Ovary (tissue), 9 donors: Measurements from ENCODE around the gene TSSC4. TPM values are rescaled to one million over a fixed set of nuclear protein-coding genes. Genes with fewer than 3 reads are reported as not detected.

Experiments used
- DNase-seq, 5 donors: peaks; one replicate each; pipeline ENCODE4 v3.0.0-alpha.2; 2019 to 2020
- H3K27ac ChIP-seq, 2 donors: fragments of 200-600 bp; one replicate each; pipeline versions ENCODE4 v1.5.1 to v1.8.0; 2019 to 2022
- H3K27me3 ChIP-seq: fragments of 200-600 bp; one replicate; pipeline ENCODE4 v1.8.0; 2022
- H3K36me3 ChIP-seq: fragments of 200-600 bp; sonication (generic); one replicate; pipeline ENCODE4 v1.5.1; 2019
- H3K4me1 ChIP-seq: one replicate; pipeline ENCODE4 v1.8.1; 2013; ENCODE audit warnings: mild to moderate bottlenecking, moderate library complexity; ENCODE audit not compliant: insufficient read depth
- H3K4me3 ChIP-seq: fragments of 200-600 bp; sonication (generic); one replicate; pipeline ENCODE4 v1.5.1; 2017
- H3K9me3 ChIP-seq, 2 donors: fragments of 200-600 bp in 1 of 2; sonication (generic) in 1 of 2; one replicate each; pipeline versions ENCODE4 v1.5.1 to v1.8.1; 2013 to 2019; ENCODE audit warnings: mild to moderate bottlenecking in 1 of 2, moderate library complexity in 1 of 2
- CTCF ChIP-seq, 3 donors: fragments of 450-650 bp in 2 of 3; fragments of 200-600 bp in 1 of 3; IDR thresholded peaks; one replicate each; pipeline versions ENCODE4 v1.5.1 to v1.8.0; 2016 to 2022; ENCODE audit warnings: antibody characterized with exemption in 3 of 3, mild to moderate bottlenecking in 1 of 3
- EP300 ChIP-seq: sonication (generic); formaldehyde crosslinking; IDR thresholded peaks from one replicate; pipeline ENCODE4 v1.6.1; 2017; ENCODE audit warnings: antibody characterized with exemption
- POLR2A ChIP-seq: fragments of 450-650 bp; IDR thresholded peaks from one replicate; pipeline ENCODE4 v1.6.1; 2017; ENCODE audit warnings: antibody characterized with exemption, mild to moderate bottlenecking, moderate library complexity
- WGBS, 3 donors: extraction: QIAGEN DNeasy Blood & Tissue Kit in 1 of 3; methylation state at CpG; one replicate each; pipeline versions ENCODE4 v1.1.5 to v1.1.7; 2013 to 2017; 5-methylcytosine and 5-hydroxymethylcytosine counted together
- intact Hi-C, 4 donors: fragments of 100-400 bp; cut with DNase I; formaldehyde crosslinking; loops; one replicate each; pipeline versions ENCODE4 v1.11.0 to v1.15.1; 2022 to 2023
- polyA plus RNA-seq, 2 donors: library from polyadenylated mRNA; stranded (reverse); fragments of 200-250 nt in 1 of 2; fragments of 350-450 nt in 1 of 2; fragmentation: Illumina TruSeq in 1 of 2; extraction: RNeasy Lipid Tissue Mini Kit (QIAGEN cat#74804) in 1 of 2; gene quantifications; one replicate each; pipeline ENCODE4 v1.2.3, GENCODE V29; 2013 to 2014
- total RNA-seq, 7 donors: library from RNA; depleted of rRNA in 2 of 7; stranded (reverse); fragments of >200 nt in 2 of 7; fragmentation: NEBNext Ultra II Directional in 3 of 7; extraction: Animal tissue kit (Norgen Biotek cat#: 25700) in 3 of 7; gene quantifications; one replicate each; pipeline versions ENCODE4 v1.1.0 to v1.2.4, GENCODE V29; 2016 to 2023
- donor health status: DM: no; HTN: no; CAD: no; lungs with moderate emphysema.
- donor health status: DM: no; HTN: no; CAD: no.
- donor health status: Bipolar disorder and iron deficiency.
- donor health status: DM: yes; HTN: yes; CAD: no.
- donor health status: DM: no; HTN: no; CAD: no.
- donor health status: DM: yes; HTN: yes; CAD: no.

The TSSC4 gene
- total and polyA plus RNA-seq, 9 donors, result 1.3 to 73.4 (median 41.7) TPM

GRCh38 chr11:2447253-2447950, 46.9 kb downstream of the TSSC4 start:
- DNase-seq, result peak in 1 of 5 donors; percentile 9
- Histone ChIP-seq H3K9me3 (no peaks in the 10 kb centered on the region), H3K4me1 (no peaks in the 10 kb centered on the region), H3K36me3 (no peaks in the 10 kb centered on the region), H3K27ac (no peak overlapping the region), H3K27me3 (peaks cover 3% of the 10 kb centered on the region), H3K4me3 (no peak overlapping the region)
- 51 to 61% (median 60%) methylated on average over 12 of the region's 12 CpGs for WGBS, 3 donors
- TF ChIP-seq CTCF (IDR thresholded peaks at IDR 0.05), result no peak
- no peak for TF ChIP-seq EP300
- no peak for TF ChIP-seq POLR2A
- intact Hi-C loops, result no loop called here

DNA sequence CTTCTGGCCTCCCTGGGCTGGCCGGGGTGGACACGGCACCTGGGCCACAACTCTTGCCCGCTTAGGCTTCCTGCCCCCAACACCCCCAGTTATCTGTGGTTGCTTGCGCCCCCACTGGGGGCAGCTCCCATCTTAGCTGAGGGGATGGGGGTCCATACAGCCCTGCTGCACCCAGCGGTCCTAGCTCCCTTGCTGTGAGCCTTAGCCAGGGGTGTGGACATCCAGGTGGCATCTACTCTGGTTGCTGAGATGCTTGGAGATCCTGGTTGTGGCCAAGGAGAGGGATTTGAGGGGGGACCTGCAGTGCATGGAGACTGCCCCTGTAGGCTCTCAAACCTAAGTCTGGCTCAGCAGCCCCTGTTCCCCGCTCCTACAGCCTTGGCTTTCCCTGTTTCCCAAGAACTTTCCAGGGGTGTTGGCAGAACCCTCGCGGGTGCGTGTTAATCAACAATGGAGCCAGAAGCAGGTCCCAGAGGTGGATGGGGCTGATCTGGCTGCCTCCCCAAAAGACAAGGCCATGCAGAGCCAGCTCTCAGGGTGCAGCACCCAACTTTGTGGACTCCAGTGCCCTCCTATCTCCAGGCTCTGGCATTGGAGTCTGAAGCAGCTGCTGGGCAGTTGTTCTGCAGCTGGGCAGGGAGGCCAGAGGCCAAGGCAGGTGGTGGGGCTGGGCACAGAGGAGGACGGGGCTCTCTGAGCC, 47.6 kb downstream of the TSSC4 start:
- no peak for DNase-seq
- Histone ChIP-seq H3K27ac (no peak overlapping the region), H3K4me3 (no peak overlapping the region), H3K27me3 (peaks cover 3% of the 10 kb centered on the region), H3K36me3 (no peaks in the 10 kb centered on the region), H3K4me1 (no peaks in the 10 kb centered on the region), H3K9me3 (no peaks in the 10 kb centered on the region)
- intact Hi-C loops, result no loop called here
- no peak for TF ChIP-seq EP300
- TF ChIP-seq CTCF (IDR thresholded peaks at IDR 0.05), result no peak
- TF ChIP-seq POLR2A, result no peak
- WGBS, 3 donors, result 78 to 87% (median 80%) methylated on average over 10 of the region's 10 CpGs

DNA sequence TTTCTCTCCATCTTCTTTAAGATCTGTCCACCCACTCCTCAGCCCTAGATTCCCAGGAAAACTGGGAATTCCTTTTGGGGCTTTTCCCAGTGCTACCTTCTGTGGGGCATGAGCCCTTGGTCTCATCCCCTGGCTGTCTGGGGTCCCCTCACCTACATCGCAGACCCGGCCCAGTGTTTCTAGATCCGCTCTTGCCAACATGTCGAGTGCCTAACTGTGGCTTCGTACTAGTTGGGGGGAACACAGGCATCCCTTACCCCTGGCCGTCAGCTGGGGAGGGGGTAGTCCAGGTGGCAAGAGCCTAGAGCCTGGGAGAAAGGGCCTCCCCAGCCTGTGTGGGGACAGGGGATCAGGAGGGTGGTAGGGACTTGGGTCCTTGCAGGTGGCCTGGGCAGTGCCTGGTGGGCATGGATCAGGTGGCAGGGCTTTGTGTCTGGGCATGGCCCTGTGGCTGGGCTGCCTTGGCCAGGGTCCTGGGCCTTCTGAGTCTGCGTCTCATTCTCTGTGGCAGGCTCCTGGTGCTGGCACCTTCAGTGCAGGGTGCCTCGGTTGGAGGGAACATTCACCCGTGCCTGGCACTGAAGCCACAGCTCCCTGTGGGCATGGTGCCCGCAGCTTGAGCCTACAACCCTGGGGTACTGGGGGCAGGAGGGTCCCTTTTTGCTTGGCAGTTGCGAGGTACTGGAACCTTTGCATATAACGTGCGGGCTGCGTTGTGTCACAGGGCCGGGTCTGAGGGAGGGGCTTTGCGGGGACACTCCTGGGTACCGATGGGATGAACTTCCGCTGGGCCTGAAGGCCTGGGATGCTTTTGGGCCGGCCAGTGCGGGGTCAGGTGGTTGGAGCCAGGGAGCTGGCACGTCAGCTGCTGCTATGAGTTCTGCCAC, 48.4 kb downstream of the TSSC4 start:
- Histone ChIP-seq H3K4me3 (no peak overlapping the region), H3K9me3 (no peaks in the 10 kb centered on the region), H3K27me3 (peaks cover 3% of the 10 kb centered on the region), H3K27ac (no peak overlapping the region), H3K36me3 (no peaks in the 10 kb centered on the region), H3K4me1 (no peaks in the 10 kb centered on the region)
- intact Hi-C loops, result no loop called here
- TF ChIP-seq CTCF (IDR thresholded peaks at IDR 0.05) (no peak), EP300 (no peak), POLR2A (no peak)
- DNase-seq, result no peak
- WGBS, 3 donors, result 88 to 92% (median 89%) methylated on average over 20 to 21 of the region's 21 CpGs

DNA sequence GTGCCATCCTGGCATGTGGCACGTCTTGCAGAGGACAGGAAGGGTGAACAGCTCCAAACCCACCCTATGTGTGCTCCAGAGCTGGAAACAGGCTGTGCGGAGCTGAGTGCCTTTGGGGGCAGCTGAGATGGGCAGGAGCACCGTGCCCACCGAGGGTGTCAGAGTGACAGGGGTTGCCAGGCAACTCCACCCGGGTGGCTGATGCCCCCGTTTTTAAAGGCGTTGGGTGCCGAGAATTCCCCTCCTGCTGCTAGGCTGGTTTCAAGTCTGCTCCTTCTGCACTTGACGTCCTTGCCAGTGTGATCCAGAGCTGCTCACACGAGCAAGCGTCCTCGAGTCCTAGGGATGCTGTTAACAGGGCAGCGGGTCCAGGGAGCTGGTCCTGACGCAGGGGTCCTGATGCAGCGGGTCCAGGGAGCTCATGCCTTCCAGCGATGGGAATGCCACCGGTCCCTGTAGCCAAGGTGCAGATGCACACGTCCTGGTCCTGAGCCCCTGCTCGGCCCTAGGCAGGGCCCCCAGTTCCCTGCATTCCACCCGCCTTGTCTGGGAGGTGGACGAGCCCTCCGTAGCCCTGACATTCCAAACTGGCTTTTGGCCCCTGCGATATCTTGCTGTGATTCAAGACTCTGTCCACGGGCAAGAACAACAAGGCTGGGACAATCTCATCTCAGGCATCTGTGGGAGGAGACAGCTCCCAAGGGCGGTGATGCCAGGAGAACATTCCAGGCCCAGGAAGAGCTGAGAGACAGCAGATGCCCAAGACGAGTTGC, 49.2 kb downstream of the TSSC4 start:
- 65 to 73% (median 65%) methylated on average over 26 of the region's 26 CpGs for WGBS, 3 donors
- Histone ChIP-seq H3K27ac (no peak overlapping the region), H3K4me3 (no peak overlapping the region), H3K27me3 (peaks cover 3% of the 10 kb centered on the region), H3K36me3 (no peaks in the 10 kb centered on the region), H3K4me1 (no peaks in the 10 kb centered on the region), H3K9me3 (no peaks in the 10 kb centered on the region)
- no peak for TF ChIP-seq CTCF (IDR thresholded peaks at IDR 0.05)
- TF ChIP-seq EP300, result no peak
- no peak for TF ChIP-seq POLR2A
- no peak for DNase-seq
- intact Hi-C loops, result no loop called here
